HG03066 (cell line): Measurements from ENCODE around the gene GREB1L.
"Not testable (repeated sequence)": the region's sequence is repeated elsewhere in the genome, so short reads cannot be mapped to it uniquely, and the experiment has no call there.

ENCODE experiments used
- ATAC-seq: cut with Tn5 transposase; IDR thresholded peaks from one replicate; pipeline ENCODE4 v1.9.1; 2021; ENCODE audit warnings: low read depth; ENCODE audit not compliant: unreplicated experiment

Gene GREB1L

DNA sequence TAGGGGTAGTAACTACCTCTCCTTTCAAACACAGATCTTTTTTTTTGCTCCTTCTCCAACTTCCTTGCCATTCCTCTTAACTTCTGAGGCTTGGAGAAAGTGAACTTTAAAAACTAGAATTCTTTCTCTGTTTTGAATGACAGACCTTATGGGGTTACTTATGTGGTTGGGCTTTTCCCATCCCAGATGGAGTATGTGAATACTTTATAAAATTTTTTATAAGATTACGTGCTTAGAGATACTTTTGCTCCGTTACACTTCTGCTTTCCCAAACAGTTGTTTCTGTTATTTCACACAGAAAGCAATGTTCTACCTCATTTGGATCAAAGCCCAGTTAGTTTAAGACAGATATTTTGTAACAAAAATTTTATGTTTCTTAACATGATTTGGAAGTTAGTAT is 20.2 kb downstream of the GREB1L start:
- no peak for ATAC-seq

DNA sequence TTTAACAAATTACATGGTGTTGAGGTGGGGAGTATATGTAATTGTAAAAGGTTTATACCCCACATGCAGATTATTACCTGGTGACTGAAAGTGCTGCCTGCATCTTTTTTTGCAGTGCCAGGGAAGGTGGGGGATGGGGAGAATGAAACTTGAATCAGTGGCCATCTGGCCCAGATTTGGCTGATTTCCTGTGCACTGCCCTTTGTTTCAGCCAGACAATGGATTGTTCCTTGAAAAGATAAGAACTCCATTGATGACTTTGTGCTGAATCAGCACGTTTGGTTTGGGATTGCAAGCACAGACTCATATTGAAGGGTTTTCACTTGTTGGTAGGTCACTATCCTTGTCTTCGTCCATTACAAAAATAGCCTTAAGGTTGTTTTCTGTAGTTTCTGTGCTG is 20.9 kb downstream of the GREB1L start:
- ATAC-seq: no peak

DNA sequence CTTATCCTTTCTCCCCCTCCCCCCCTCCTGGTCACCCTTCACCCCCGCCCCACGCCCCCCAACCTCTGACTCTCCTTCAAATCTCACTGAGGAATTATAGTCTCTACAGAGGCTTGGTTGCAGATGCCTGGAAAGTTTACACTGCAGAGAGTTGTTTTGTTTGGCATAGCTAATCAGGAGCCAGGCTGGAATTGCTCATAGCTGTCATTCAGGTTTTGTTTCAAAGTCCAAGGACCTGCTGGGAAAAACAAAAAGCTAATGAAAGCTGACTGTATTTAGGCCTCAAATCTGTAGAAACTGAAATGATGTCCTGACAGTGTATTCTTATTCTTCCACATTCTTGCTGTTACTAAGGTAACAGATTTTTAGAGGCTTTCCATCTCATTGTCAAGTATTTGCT is 22.6 kb downstream of the GREB1L start:
- no peak for ATAC-seq

DNA sequence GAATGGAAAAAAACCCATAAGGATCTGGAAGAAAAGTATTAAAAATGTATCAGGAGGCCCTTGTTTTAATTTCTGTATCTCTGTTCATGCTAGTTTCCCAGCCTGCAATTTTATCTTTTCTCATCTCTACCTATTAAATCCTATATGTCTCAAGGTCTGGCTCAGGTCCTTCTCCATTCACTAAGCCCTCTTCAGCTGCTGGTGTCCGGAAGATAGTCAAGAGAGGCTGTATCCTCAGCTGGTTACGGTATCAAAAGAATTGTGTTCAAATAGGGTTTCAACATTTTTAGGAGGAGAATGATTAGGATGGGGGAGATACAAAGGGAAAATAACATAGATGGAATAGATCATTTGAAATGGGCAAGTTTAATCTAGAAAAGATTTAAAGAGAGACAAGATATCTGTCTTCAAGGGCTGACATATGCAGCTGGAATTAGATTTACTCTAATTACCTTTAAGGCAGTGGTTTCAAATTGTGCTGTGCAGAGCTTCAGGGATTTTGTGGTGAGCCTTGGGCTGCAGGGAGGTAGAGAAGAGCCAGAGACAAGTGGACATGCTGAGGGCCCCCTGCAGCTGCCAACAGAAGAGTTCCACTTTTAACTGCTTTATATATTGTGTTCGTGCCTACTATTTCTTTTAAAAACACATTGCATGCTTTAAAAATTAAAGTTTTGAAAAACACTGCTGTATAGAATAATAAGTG is 24.1 kb downstream of the GREB1L start:
- no peak for ATAC-seq

DNA sequence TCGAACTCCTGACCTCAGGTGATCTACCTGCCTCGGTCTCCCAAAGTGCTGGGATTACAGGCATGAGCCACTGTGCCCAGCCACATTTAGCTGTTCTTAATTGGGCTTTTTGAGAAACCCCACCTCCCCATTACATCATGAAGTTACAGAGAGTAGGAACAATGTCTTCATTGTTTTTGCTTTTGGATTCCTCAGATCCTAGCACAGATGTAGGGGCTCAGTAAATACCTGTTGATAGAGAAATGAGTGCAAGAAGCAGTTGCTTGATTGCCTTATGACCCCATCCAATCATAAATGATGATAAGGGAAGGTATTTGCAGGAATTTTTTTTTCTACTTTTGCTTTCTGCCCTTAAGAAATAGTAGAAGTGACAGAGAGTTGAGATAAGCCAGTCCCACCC is 25.4 kb downstream of the GREB1L start:
- no peak for ATAC-seq

DNA sequence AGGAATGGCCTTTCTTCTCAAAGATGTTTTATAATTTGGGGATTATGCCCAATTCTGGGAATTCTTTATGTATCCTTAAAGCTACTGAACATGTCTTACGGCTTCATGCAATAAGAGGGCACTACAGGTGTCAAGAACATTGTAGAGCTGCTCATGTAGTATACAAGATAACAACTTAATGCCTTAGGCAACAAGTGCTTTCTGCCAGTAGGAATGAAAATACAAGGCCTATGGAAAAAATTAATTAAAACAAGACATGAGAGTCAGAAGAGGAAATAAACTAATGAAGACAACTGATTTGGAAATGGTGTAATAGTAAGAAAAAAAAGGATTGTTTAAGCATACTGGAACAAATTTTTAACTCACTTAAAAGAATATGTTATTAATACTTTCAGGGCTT is 27.3 kb downstream of the GREB1L start:
- ATAC-seq: no peak

DNA sequence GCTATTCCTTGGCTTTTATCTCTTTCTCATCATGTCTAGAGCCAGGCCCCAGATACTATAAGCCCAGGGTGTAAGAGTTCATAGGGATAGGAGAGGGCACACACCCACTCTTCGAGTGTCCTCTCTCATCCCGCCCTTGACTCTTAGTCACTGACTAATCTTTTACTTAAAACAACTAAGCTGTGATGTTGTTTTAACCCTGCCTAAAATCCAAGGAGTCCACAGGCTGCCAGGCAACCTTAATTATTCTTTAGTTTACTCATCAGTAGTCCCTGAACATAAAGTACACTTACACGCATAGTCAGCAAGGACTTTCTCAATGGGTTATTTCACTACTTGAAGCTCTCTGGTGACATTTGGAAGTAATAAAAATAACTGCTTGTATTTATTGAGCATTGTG is 28.4 kb downstream of the GREB1L start:
- no peak for ATAC-seq

DNA sequence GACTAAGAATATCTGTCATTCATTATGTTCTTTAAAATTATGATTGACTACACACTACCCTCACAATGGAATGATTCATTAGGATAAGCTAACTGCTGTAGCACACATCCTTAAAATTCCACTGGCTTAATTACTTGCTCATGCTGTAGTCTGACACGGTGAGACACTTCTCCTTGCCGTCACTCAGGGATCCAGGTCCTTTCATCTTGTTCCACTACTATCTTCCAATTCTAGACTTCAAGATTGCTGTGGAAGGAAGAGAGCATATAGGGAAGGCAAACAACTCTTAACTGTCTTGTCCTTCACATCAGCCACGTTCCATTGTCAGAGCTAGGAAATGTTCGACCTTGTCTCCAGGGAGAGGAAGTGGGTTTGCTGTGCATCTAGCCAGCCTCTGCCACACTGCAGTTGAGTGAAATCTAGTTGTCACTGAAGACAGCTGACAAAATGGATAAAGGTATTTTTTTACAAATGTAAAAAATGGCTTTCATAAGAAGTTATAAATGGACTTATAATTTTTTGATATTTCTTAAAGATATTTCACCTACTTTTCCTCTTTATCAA is 30.1 kb downstream of the GREB1L start:
- ATAC-seq: no peak

DNA sequence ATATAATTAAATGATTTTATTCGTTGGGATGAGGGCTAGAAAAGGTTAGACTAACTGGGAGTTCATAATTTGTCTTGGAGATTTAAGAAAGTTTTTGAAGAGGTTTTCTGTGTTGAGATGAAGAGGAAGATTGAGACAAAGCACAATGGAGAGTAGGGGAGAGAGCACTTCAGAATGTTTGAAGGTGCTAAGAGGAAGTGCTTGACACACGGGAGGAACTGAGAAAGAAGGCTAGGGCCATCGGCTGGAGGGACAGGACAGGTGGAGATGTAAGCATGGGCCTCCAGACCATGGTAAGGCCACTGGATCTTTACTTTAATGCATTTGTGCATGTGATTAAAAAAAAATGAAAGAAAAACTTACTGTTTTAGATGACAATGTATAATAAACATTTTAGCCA is 31.5 kb downstream of the GREB1L start:
- ATAC-seq: no peak

DNA sequence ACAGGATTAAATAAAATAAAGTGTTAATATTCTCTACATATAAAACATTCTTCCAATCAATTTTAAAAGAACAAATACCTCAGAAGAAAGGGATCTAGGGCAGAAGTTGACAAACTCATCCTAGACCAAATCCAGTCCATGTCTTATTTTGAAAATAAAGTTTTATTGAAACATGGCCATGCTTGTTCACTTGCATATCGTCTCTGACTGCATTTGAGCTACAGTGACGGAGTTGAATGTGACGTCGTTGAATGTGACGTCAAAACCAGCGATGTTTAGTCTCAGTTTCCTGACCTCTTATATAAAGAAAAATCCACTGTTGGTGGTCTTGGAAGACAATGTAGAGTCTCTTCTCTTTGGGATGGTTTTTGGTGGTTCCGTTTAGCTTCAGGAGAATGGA is 33.6 kb downstream of the GREB1L start:
- no peak for ATAC-seq

DNA sequence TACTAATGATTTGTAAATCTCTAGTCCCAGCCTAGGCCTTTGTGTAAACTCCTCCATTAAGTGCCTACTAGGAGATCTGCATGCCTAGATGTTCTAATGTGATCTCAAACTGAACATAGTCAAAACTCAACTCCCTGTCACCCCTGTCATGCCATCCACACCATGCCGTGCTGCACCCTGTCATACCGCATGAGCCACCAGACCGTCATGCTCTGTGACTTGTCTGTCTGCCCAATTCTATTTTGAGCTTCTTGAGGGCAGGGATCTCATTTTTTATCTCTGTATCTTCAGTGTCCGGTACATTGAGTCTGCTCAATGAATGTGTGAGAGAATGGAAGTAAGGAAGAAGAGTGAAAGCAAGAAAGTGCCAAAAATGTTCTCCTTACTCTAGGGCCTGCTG is 35.5 kb downstream of the GREB1L start:
- ATAC-seq: no peak

DNA sequence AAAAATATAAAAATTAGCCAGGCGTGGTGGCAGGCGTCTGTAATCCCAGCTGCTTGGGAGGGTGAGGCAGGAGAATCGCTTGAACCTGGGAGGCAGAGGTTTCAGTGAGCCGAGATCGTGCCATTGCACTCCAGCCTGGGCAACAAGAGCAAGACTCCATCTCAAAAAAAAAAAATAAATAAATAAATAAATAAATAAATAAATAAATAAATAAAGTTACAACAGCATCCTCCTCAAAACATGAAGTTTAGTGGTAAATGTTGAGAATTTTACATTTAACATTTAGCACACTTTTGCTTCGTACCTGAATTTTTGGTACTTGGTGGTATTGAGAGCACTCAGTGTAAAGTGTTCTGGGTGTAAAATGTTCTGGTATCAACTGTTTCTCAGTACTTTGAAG is 36.2 kb downstream of the GREB1L start:
- not testable (repeated sequence) for ATAC-seq

DNA sequence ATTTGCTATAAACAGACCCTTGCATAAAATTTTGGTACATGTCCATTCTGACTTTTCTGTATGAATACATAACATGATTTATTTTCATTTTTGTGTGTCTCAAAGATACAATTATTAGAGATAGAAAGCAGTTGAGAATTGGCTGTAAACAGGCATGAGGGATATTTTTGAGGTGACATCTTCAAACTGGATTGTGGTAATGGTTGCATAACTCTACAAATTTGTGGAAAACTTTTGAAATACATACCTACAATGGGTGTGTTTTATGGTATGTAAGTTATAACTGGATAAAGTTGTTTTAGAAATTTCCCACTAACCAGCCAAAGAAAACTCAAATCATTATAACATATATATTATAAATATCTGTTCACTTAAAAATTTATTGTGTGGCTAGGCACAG is 39.6 kb downstream of the GREB1L start:
- ATAC-seq: no peak

DNA sequence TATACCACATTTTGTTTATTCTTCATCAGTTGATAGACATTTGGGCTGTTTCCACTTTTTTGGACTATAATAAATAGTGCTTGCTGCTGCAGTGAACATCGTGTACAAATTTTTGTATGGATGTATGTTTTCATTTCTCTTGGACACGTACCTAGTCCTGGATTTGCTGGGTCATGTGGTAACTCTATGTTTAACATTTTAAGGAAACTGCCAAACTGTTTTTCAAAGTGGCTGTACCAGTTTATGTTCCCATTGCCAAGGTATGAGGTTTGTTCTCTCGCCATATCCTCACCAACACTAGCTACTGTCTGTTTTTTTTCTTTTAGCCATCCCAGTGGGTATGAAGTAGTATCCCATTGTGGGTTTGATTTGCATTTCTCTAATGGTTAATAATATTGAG is 42.5 kb downstream of the GREB1L start:
- ATAC-seq: no peak

DNA sequence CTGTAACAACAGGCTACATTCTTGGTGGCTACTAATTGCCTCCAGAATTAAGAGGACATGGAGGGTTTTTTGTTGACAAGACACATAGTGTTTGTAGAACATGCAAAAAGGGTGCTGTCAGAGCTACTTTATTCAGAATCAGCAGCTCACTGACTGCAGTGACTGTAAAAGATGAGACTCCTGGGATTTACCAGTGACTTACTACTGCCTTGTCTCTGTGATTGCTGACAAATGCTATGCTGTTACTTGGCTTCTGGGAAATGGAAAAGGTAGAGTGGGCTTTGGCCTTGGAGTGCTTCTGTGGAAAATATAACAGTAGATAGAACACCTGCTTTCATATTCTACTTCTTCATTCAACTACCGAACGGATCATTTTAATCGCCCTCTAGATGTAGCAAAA is 47.8 kb downstream of the GREB1L start:
- no peak for ATAC-seq

DNA sequence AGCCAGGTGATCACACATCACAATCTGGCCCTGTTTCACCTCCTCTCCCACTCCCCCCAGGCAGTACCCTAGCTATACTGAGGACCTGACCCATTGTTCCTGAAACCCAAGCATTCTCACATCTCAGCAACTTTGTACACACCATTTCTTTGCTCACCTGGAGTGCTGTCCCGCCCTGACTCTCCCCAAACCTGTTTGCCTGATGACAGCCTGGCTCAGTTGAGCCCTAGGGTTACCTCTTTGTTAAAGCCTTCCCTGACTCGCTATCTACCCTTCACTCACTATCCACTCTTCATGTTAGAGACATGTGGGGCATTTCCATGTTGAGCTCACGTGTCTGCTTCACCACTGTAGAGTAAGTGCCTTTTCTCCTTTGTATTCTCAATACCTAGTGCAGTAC is 49.1 kb downstream of the GREB1L start:
- no peak for ATAC-seq

DNA sequence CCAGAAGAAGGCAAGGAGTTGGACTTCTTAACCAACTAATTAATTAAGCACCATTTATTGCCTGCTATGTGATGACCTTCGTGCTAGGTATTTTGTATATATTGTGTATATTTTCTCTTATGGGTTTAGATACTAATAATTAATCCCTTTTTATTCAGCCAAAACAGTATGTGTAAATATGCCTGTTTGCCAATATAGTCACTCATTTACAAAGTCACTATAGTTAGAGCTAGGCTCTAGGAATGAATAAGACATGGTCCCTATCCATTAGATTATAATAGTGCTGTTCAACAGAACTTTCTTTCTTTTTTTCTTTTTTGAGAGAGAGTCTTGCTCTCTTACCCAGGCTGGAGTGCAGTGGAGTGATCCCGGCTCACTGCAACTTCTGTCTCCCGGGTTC is 51.4 kb downstream of the GREB1L start:
- no peak for ATAC-seq

DNA sequence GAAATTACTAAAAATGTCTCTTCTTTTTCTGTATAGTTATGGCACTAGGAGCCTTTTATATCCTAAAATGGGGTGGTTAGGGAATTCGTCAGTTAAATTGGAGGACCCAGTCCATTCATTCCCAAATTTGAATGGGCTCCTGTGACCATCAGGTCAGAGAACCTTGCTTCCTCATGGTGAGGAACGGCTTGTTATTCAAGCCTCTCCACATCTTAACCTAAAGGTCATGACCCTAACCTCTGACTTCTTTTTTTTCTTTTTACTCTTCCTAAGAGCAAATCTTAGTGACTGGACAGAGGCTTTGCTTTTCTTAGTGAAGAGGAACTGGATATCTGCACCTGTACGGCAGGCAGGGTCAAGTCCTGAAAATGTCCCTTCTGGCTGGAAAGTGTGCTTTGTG is 53.1 kb downstream of the GREB1L start:
- ATAC-seq: no peak

DNA sequence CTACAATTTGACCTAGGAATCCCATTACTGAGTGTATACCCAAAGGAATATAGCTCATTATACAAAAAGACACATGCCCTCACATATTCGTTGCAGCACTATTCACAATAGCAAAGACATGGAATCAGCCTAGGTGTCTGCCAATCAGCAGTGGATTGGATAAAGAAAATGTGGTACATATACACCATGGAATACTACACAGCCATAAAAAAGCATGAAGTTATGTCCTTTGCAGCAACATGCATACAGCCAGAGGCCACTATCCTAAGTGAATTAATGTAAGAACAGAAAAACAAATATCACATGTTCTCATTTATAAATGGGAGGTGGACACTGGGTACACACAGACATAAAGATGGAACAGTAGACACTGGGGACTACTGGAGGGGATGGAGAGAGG is 54.0 kb downstream of the GREB1L start:
- ATAC-seq: no peak

DNA sequence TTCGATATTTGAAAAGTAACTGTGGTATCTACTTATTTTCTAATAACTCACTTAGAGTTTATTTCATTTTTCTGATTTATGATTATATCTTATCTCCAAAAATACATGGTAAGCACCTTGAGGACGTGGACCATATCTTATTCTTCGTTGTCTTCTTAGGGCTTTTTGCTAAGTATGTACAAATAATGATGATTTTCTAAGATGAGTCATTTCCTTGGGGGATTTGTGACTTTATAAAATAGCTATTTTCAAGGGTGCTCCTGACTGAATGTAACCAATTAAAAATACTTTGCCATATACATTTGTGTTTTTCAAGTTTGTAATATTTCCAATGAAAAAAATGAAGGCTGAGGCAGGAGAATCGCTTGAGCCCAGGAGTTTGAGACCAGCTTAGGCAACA is 56.3 kb downstream of the GREB1L start:
- ATAC-seq: no peak

DNA sequence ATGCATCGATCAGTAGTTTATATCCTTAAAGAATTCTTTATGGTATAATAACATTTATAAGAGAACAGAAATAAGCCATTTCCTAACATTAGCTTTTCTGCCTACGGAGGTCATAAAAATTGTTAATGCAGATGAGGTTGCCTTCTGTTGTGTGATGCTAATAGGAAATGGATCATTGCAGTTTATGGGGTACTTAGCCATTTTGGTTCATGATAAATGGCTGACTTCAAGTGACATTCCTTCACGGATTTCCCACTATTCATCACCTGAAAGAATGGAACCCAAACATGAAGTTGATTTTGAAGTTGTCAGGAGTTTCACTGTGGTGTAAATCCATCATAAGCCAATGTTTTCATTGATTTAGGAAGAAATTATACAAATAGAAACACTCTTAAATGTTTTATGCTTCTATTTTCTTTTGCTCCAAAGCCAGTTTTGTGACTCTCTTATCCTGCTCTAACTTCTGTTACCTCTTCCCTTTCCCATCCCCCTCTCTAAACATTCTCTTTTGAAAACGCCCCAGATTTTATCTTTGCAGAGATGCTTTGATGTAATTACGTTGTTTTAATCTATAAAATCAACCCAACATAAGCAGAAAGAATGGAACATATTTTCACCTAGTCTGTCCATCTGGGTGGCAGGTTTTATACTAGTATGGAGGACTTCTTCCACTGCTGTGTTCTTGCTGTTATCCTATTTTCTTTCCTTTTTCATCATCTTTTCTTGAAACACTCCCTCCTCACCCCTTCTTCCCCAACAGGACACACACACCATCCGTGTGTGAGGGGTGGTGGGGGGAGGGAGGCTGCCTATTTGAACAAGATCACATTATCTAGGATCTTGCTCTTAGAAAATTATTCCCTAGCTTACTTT is 58.2 kb downstream of the GREB1L start:
- ATAC-seq: no peak

DNA sequence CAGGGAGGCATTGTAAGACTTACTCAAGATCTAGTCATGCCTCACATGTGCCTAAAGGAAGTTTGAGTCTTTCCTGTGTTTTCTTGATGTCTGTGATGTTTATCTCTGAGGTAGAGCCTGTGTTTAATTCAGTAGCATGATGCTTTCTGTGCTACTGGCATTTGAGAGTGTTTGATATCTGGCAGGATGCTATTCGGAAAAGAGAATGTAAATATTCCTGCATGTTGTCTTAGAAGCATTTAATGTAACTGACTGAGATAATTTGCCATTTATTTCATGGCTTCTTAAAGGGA is 58.8 kb downstream of the GREB1L start:
- no peak for ATAC-seq
